Right ventricle myocardium inferior (tissue), 1 donor: ENCODE results near the gene STAT5A. TPM values are rescaled to one million over a fixed set of nuclear protein-coding genes. Genes with fewer than 3 reads are reported as not detected.
A peak's percentile ranks its signal among the peaks of the same experiment; 100 is the strongest.

Experiments used
- ATAC-seq: fragments of 200-7000 bp; cut with Tn5 transposase; one replicate; pipeline ENCODE4 v1.9.1; 2020; ENCODE audit warnings: mild to moderate bottlenecking, moderate library complexity
- DNase-seq: peaks from one replicate; pipeline ENCODE4 v3.0.0; 2021; ENCODE audit errors: missing footprints
- intact Hi-C: fragments of 100-400 bp; cut with DNase I; formaldehyde crosslinking; loops from one replicate; pipeline ENCODE4 v1.11.0; 2022
- total RNA-seq: library from RNA; stranded (reverse); fragmentation: NEBNext Ultra II Directional; extraction: Animal tissue kit (Norgen Biotek cat#: 25700); gene quantifications from one replicate; pipeline ENCODE4 v1.2.1, GENCODE V29; 2021
- donor health status: DM: no; HTN: yes; CAD: no; lungs with severe emphysema.

STAT5A gene
- total RNA-seq, 1 donor from 2014 or later = 14.6 TPM

- intact Hi-C loops = no loop called here
- ATAC-seq = no peak
- no peak for DNase-seq
Measured at GRCh38 chr17:42266462-42266861, 21.8 kb upstream of the STAT5A start.

- ATAC-seq (no peak), DNase-seq (no peak)
- intact Hi-C loops = no loop called here
Measured at GRCh38 chr17:42266918-42267766, 21.2 kb upstream of the STAT5A start.

GRCh38 chr17:42268236-42268635 is 20.1 kb upstream of the STAT5A start:
- ATAC-seq = no peak
- intact Hi-C loops = no loop called here
- no peak for DNase-seq

GRCh38 chr17:42270170-42270535 is 18.1 kb upstream of the STAT5A start:
- intact Hi-C loops = loop anchor here (10.0 kb wide), 1 partner anchor 45 kb away; no protein-coding TSS in a partner anchor
- ATAC-seq = no peak
- DNase-seq = no peak

- DNase-seq = no peak
- intact Hi-C loops = loop anchor here (10.0 kb wide), 1 partner anchor 46 kb away; no protein-coding TSS in a partner anchor
- peak; percentile 13 for ATAC-seq
Measured at GRCh38 chr17:42270596-42270995, 17.7 kb upstream of the STAT5A start.

GRCh38 chr17:42271006-42271778 is 17.1 kb upstream of the STAT5A start:
- DNase-seq (no peak), ATAC-seq (no peak)
- intact Hi-C loops = loop anchor here (10.0 kb wide), 1 partner anchor 46 kb away; no protein-coding TSS in a partner anchor

GRCh38 chr17:42271779-42272035 is 16.6 kb upstream of the STAT5A start:
- ATAC-seq = no peak
- DNase-seq = no peak
- intact Hi-C loops = loop anchor here (10.0 kb wide), 1 partner anchor 47 kb away; no protein-coding TSS in a partner anchor

GRCh38 chr17:42272162-42272907 is 16.0 kb upstream of the STAT5A start:
- ATAC-seq (no peak), DNase-seq (no peak)
- intact Hi-C loops = loop anchor here (10.0 kb wide), 1 partner anchor 48 kb away; no protein-coding TSS in a partner anchor

- ATAC-seq (no peak), DNase-seq (no peak)
- intact Hi-C loops = loop anchor here (10.0 kb wide), 1 partner anchor 49 kb away; no protein-coding TSS in a partner anchor
Measured at GRCh38 chr17:42273474-42274252, 14.6 kb upstream of the STAT5A start.

- intact Hi-C loops = loop anchor here (10.0 kb wide), 1 partner anchor 49 kb away; no protein-coding TSS in a partner anchor
Measured at GRCh38 chr17:42274253-42274542, 14.1 kb upstream of the STAT5A start.

GRCh38 chr17:42274812-42275526 is 13.3 kb upstream of the STAT5A start:
- DNase-seq = no peak
- no peak for ATAC-seq
- intact Hi-C loops = loop anchor here (10.0 kb wide), 1 partner anchor 50 kb away; no protein-coding TSS in a partner anchor

More at GRCh38 chr17:42274253-42274542, 14.1 kb upstream of the STAT5A start:
- DNase-seq = no peak
- no peak for ATAC-seq

GRCh38 chr17:42275527-42276358 is 12.6 kb upstream of the STAT5A start:
- DNase-seq = peak; percentile 71
- intact Hi-C loops = loop anchor here (10.0 kb wide), 1 partner anchor 51 kb away; no protein-coding TSS in a partner anchor
- peak; percentile 41 for ATAC-seq

- peak; percentile 86 for ATAC-seq
- peak; percentile 87 for DNase-seq
- intact Hi-C loops = loop anchor here (10.0 kb wide), 1 partner anchor 51 kb away; no protein-coding TSS in a partner anchor
Measured at GRCh38 chr17:42276359-42276608, 12.0 kb upstream of the STAT5A start, which contains the start of gene STAT5B. TSS of gene STAT5B (minus strand) at chr17:42276391. CDS start at chr17:42232127, 44,264 bp downstream.

GRCh38 chr17:42276609-42277341 is 11.5 kb upstream of the STAT5A start:
- ATAC-seq (peak; percentile 40), DNase-seq (peak; percentile 85)
- intact Hi-C loops = loop anchor here (10.0 kb wide), 1 partner anchor 52 kb away; no protein-coding TSS in a partner anchor

- ATAC-seq (no peak), DNase-seq (no peak)
- intact Hi-C loops = loop anchor here (10.0 kb wide), 1 partner anchor 53 kb away; no protein-coding TSS in a partner anchor
Measured at GRCh38 chr17:42277342-42277712, 11.0 kb upstream of the STAT5A start.
